Mucosa of descending colon (tissue), 3 donors: ENCODE measurements around the gene IL17A. TPM values are rescaled to one million over a fixed set of nuclear protein-coding genes. Genes with fewer than 3 reads are reported as not detected.
"Not testable (repeated sequence)": the region's sequence is repeated elsewhere in the genome, so short reads cannot be mapped to it uniquely, and the experiment has no call there.

Source experiments
- ATAC-seq: fragments of 200-7000 bp; cut with Tn5 transposase; one replicate; pipeline ENCODE4 v1.9.1; 2020; ENCODE audit warnings: mild to moderate bottlenecking, moderate library complexity
- DNase-seq, 3 donors: peaks; one replicate each; pipeline ENCODE4 v3.0.0-alpha.2; 2020
- H3K36me3 ChIP-seq: fragments of 200-600 bp; one replicate; pipeline ENCODE4 v1.8.0; 2021; ENCODE audit warnings: low read depth, mild to moderate bottlenecking
- H3K4me1 ChIP-seq: fragments of 200-600 bp; one replicate; pipeline ENCODE4 v1.8.0; 2021; ENCODE audit warnings: low read depth, mild to moderate bottlenecking
- H3K4me3 ChIP-seq: fragments of 200-600 bp; one replicate; pipeline ENCODE4 v1.8.0; 2021; ENCODE audit warnings: mild to moderate bottlenecking
- H3K9me3 ChIP-seq: fragments of 200-600 bp; one replicate; pipeline ENCODE4 v1.8.0; 2021; ENCODE audit warnings: mild to moderate bottlenecking
- intact Hi-C, 2 donors: fragments of 100-400 bp; cut with DNase I in 1 of 2; cut with micrococcal nuclease in 1 of 2; formaldehyde crosslinking; loops; one replicate each; pipeline versions ENCODE4 v1.11.0 to v1.11.1; 2022; cut with DNase I, micrococcal nuclease
- total RNA-seq, 3 donors: library from RNA; stranded (reverse); fragmentation: NEBNext Ultra II Directional in 2 of 3; extraction: Animal tissue kit (Norgen Biotek cat#: 25700) in 2 of 3; gene quantifications; one replicate each; pipeline versions ENCODE4 v1.2.1 to v1.2.4, GENCODE V29; 2021 to 2023
- TF ChIP-seq, protein P1 (sequence below): fragments of 200-600 bp; IDR thresholded peaks from one replicate; pipeline ENCODE4 v1.8.0; 2022; ENCODE audit warnings: antibody characterized with exemption, mild to moderate bottlenecking
- donor health status: DM: no; HTN: no; CAD: no; lungs with moderate emphysema.
- donor health status: DM: no; HTN: no; CAD: no.
- donor health status: DM: no; HTN: yes; CAD: no.

Gene IL17A
- total RNA-seq, 3 donors from 2014 or later: not detected

DNA sequence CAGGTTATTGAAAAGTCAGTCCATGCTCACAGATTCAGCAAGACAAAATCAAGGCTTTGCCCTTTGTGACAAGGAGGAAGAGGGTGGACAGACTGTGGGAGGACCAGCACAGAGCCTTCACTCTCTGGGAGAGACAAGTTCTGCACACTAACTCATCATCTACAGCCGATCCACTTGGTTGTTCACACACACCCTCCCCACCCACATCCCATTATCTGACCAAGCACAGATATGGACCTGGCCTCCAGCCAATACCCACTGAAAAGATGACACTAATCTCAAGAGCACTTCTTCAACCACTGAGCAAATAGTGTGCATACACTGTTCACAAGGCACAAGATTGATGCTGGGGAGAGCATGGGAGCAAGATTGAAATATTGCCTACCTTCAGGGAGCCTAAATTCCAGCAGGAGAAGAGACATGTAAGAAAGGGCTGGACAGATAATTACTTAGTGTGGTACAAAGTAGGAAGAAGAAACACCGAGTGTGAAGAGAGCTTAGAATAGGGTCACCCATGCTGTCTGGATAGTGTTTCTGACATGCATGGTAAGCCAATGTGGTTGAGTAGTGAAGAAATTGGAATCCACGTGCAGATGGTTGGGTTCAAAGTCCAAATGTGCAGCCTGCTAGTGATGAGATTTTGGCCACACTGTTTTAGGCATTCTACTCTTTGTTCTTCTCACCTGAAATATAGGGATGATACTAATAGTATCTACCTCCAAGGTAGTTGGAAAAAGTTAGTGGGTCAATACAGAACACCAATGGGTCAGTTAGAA lies 21.7 kb upstream of the IL17A start:
- intact Hi-C loops: loop anchor here in 1 of 2 donors (10.0 kb wide), 1 partner anchor 100 kb away; no protein-coding TSS in a partner anchor
- H3K9me3 ChIP-seq: no peaks in the 10 kb centered on the region

DNA sequence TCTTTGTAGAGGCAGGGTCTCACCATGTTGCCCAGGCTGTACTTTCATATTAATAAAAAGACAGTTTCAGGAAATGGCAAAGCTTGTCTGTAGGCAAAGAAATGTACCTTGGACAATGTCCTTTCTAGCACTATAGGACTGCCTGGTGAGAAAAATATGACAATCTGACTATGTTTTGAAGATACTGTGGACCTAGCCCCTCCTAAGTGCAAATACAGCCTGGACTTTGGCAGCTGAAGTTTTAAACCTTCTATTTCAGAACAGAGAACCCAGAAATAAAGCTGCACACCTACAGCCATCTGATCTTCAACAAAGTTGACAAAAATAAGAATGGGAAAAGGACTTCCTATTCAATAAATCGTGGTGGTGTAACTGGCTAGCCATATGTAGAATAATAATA lies 18.9 kb upstream of the IL17A start:
- ATAC-seq: no peak
- no peak for DNase-seq
- Histone ChIP-seq H3K4me3 (no peak overlapping the region), H3K9me3 (no peaks in the 10 kb centered on the region), H3K36me3 (no peaks in the 10 kb centered on the region), H3K4me1 (no peaks in the 10 kb centered on the region)
- intact Hi-C loops: loop anchor here in 1 of 2 donors (10.0 kb wide), 1 partner anchor 98 kb away; no protein-coding TSS in a partner anchor
- TF ChIP-seq, protein P1, sequence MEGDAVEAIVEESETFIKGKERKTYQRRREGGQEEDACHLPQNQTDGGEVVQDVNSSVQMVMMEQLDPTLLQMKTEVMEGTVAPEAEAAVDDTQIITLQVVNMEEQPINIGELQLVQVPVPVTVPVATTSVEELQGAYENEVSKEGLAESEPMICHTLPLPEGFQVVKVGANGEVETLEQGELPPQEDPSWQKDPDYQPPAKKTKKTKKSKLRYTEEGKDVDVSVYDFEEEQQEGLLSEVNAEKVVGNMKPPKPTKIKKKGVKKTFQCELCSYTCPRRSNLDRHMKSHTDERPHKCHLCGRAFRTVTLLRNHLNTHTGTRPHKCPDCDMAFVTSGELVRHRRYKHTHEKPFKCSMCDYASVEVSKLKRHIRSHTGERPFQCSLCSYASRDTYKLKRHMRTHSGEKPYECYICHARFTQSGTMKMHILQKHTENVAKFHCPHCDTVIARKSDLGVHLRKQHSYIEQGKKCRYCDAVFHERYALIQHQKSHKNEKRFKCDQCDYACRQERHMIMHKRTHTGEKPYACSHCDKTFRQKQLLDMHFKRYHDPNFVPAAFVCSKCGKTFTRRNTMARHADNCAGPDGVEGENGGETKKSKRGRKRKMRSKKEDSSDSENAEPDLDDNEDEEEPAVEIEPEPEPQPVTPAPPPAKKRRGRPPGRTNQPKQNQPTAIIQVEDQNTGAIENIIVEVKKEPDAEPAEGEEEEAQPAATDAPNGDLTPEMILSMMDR: no peak

More for the DNA sequence above, 21.7 kb upstream of the IL17A start:
- TF ChIP-seq, protein P1: no peak
- Histone ChIP-seq H3K36me3 (no peaks in the 10 kb centered on the region), H3K4me3 (no peak overlapping the region), H3K4me1 (no peaks in the 10 kb centered on the region)
- ATAC-seq (no peak), DNase-seq (peak in 1 of 3 donors; percentile 7)

- intact Hi-C loops: loop anchor here in 1 of 2 donors (10.0 kb wide), 1 partner anchor 96 kb away; no protein-coding TSS in a partner anchor
- H3K4me1 ChIP-seq: not testable (repeated sequence)
These were observed 17.8 kb upstream of the IL17A start for GRCh38 chr6:52168351-52168750.

DNA sequence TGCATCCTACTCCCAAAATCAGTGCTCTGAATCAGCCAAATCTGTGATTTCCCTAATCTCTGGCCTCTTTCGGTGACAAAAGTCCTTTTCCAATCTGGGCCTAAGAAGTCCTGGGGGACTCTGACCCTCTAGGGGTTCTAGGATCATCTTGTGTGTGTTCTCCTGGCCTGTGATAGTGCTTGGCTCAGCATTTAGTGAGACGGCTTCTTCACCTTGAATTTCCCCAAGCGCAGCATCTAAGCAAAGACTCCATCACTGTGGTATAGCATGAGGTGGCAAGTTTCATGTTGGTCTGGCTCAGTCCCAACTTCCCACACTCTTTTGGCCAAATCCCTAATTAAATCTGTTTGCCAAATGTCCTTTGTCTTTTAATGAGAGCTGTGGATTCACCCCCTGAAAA lies 12.1 kb upstream of the IL17A start:
- TF ChIP-seq, protein P1: no peak

More at GRCh38 chr6:52168351-52168750, 17.8 kb upstream of the IL17A start:
- not testable (repeated sequence) for H3K4me3 ChIP-seq, H3K36me3 ChIP-seq, H3K9me3 ChIP-seq, DNase-seq, ATAC-seq

GRCh38 chr6:52176550-52176949 lies 9.6 kb upstream of the IL17A start:
- Histone ChIP-seq H3K36me3 (no peaks in the 10 kb centered on the region), H3K9me3 (no peaks in the 10 kb centered on the region), H3K4me1 (no peaks in the 10 kb centered on the region), H3K4me3 (no peak overlapping the region)
- TF ChIP-seq, protein P1: no peak
- peak; percentile 19 for ATAC-seq
- intact Hi-C loops: no loop called here
- peak in 1 of 3 donors; percentile 9 for DNase-seq

More for the DNA sequence above, 12.1 kb upstream of the IL17A start:
- no peaks in the 10 kb centered on the region for H3K9me3 ChIP-seq
- intact Hi-C loops: no loop called here
- ATAC-seq (no peak), DNase-seq (no peak)
- H3K36me3 ChIP-seq: no peaks in the 10 kb centered on the region
- H3K4me3 ChIP-seq: no peak overlapping the region
- H3K4me1 ChIP-seq: no peaks in the 10 kb centered on the region

DNA sequence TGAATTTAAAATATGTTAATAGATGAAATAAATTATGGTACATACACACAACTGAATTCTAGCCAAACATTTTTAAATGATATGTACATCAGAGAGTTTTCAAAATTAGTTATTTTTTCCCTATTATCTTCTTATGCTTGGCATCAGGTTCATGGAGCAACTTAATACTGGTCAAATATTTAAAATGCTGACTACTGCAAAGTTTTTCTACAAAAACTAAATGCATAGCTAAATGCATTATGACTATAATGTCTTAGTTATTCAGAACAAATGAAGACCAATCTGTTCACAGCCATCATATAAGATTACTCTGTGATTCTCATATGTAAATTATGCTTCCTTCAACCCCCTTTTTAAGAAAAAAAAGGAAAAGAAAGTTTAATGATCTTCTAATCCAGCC lies 8.2 kb upstream of the IL17A start:
- ATAC-seq (no peak), DNase-seq (no peak)
- no peaks in the 10 kb centered on the region for H3K9me3 ChIP-seq
- TF ChIP-seq, protein P1: no peak
- intact Hi-C loops: no loop called here
- H3K36me3 ChIP-seq: no peaks in the 10 kb centered on the region
- no peaks in the 10 kb centered on the region for H3K4me1 ChIP-seq
- no peak overlapping the region for H3K4me3 ChIP-seq
